NT2/D1 (cell line): ENCODE data around the gene CMTM4.

ENCODE experiments used
- DNase-seq: peaks from one replicate; pipeline ENCODE4 v3.0.0-alpha.2; 2011; ENCODE audit warnings: low read depth, low spot score
- H3K27me3 ChIP-seq: 2 replicates; pipeline ENCODE4 v1.6.0; 2011; ENCODE audit warnings: mild to moderate bottlenecking; ENCODE audit not compliant: insufficient read length, insufficient read depth
- H3K36me3 ChIP-seq: 2 replicates; pipeline ENCODE4 v1.6.1; 2011; ENCODE audit warnings: mild to moderate bottlenecking, low read length, mixed read lengths; ENCODE audit not compliant: insufficient read depth, insufficient read length
- H3K4me1 ChIP-seq: 2 replicates; pipeline ENCODE4 v1.5.1; 2011; ENCODE audit not compliant: insufficient read depth, insufficient read length
- H3K4me3 ChIP-seq: 2 replicates; pipeline ENCODE4 v1.5.1; 2011; ENCODE audit warnings: low read depth; ENCODE audit not compliant: insufficient read length
- H3K9ac ChIP-seq: 2 replicates; pipeline ENCODE4 v1.6.0; 2011; ENCODE audit warnings: low read depth; ENCODE audit not compliant: insufficient read length
- H3K9me3 ChIP-seq: 2 replicates; pipeline ENCODE4 v1.5.1; 2011; ENCODE audit warnings: mild to moderate bottlenecking, low read length; ENCODE audit not compliant: insufficient read depth
- SUZ12 ChIP-seq: IDR thresholded peaks from 2 replicates; pipeline ENCODE4 v1.6.1; 2011; ENCODE audit not compliant: insufficient read length, insufficient read depth; ENCODE audit errors: extremely low read depth
- YY1 ChIP-seq: IDR thresholded peaks from 2 replicates; pipeline ENCODE4 v1.6.1; 2011; ENCODE audit not compliant: insufficient read length, insufficient read depth
- ZNF274 ChIP-seq: IDR thresholded peaks from 2 replicates; pipeline ENCODE4 v1.6.1; 2011; ENCODE audit warnings: mild to moderate bottlenecking, low read depth, low read length

The CMTM4 gene

GRCh38 chr16:66714654-66715307 is 18.2 kb upstream of the CMTM4 start:
- Histone ChIP-seq H3K9ac (no peak overlapping the region), H3K27me3 (no peaks in the 10 kb centered on the region), H3K9me3 (no peaks in the 10 kb centered on the region; the same call in 1 of the 2 replicates), H3K4me1 (no peaks in the 10 kb centered on the region), H3K4me3 (no peak overlapping the region), H3K36me3 (peaks cover 7% of the 10 kb centered on the region)
- TF ChIP-seq ZNF274, result no peak
- TF ChIP-seq SUZ12, result no peak
- TF ChIP-seq YY1, result no peak
- no peak for DNase-seq

- Histone ChIP-seq H3K36me3 (peaks cover under 1% of the 10 kb centered on the region), H3K4me1 (no peaks in the 10 kb centered on the region), H3K4me3 (no peak overlapping the region), H3K9ac (no peak overlapping the region), H3K9me3 (no peaks in the 10 kb centered on the region; the same call in 1 of the 2 replicates), H3K27me3 (no peaks in the 10 kb centered on the region)
- no peak for DNase-seq
- no peak for TF ChIP-seq YY1
- TF ChIP-seq ZNF274, result no peak
- no peak for TF ChIP-seq SUZ12
These were observed 17.5 kb upstream of the CMTM4 start for GRCh38 chr16:66714062-66714461.

GRCh38 chr16:66713076-66713475 is 16.5 kb upstream of the CMTM4 start:
- TF ChIP-seq ZNF274, result no peak
- TF ChIP-seq YY1, result no peak
- no peak for TF ChIP-seq SUZ12
- no peak overlapping the region for H3K4me3 ChIP-seq

GRCh38 chr16:66712512-66712911 is 16.0 kb upstream of the CMTM4 start:
- no peak for DNase-seq
- H3K27me3 ChIP-seq, result no peaks in the 10 kb centered on the region
- H3K4me3 ChIP-seq, result no peak overlapping the region
- H3K36me3 ChIP-seq, result no peaks in the 10 kb centered on the region
- TF ChIP-seq SUZ12, result no peak
- no peak for TF ChIP-seq YY1
- TF ChIP-seq ZNF274, result no peak
- H3K4me1 ChIP-seq, result no peaks in the 10 kb centered on the region
- no peak overlapping the region for H3K9ac ChIP-seq
- no peaks in the 10 kb centered on the region; the same call in 1 of the 2 replicates for H3K9me3 ChIP-seq

More at GRCh38 chr16:66713076-66713475, 16.5 kb upstream of the CMTM4 start:
- no peaks in the 10 kb centered on the region; the same call in 1 of the 2 replicates for H3K9me3 ChIP-seq
- no peaks in the 10 kb centered on the region for H3K36me3 ChIP-seq
- no peaks in the 10 kb centered on the region for H3K4me1 ChIP-seq
- no peak overlapping the region for H3K9ac ChIP-seq
- DNase-seq, result no peak
- H3K27me3 ChIP-seq, result no peaks in the 10 kb centered on the region

GRCh38 chr16:66711581-66711980 is 15.0 kb upstream of the CMTM4 start:
- Histone ChIP-seq H3K9me3 (no peaks in the 10 kb centered on the region; the same call in 1 of the 2 replicates), H3K4me1 (no peaks in the 10 kb centered on the region), H3K9ac (no peak overlapping the region), H3K36me3 (no peaks in the 10 kb centered on the region), H3K4me3 (no peak overlapping the region), H3K27me3 (no peaks in the 10 kb centered on the region)
- DNase-seq, result no peak
- no peak for TF ChIP-seq SUZ12
- TF ChIP-seq ZNF274, result no peak
- TF ChIP-seq YY1, result no peak

GRCh38 chr16:66706506-66706880 is 9.9 kb upstream of the CMTM4 start:
- TF ChIP-seq ZNF274 (no peak), YY1 (no peak), SUZ12 (no peak)
- H3K4me1 ChIP-seq, result peaks cover 3% of the 10 kb centered on the region
- H3K27me3 ChIP-seq, result no peaks in the 10 kb centered on the region
- H3K9ac ChIP-seq, result peak overlapping the region; percentile 26
- no peaks in the 10 kb centered on the region for H3K36me3 ChIP-seq
- no peaks in the 10 kb centered on the region; the same call in 1 of the 2 replicates for H3K9me3 ChIP-seq
- no peak overlapping the region for H3K4me3 ChIP-seq
- no peak for DNase-seq

GRCh38 chr16:66705790-66706505 is 9.4 kb upstream of the CMTM4 start:
- no peak for DNase-seq
- H3K4me3 ChIP-seq, result no peak overlapping the region
- no peak overlapping the region for H3K9ac ChIP-seq
- TF ChIP-seq YY1 (no peak), ZNF274 (no peak), SUZ12 (no peak)
- H3K4me1 ChIP-seq, result peaks cover 3% of the 10 kb centered on the region
- H3K36me3 ChIP-seq, result no peaks in the 10 kb centered on the region
- no peaks in the 10 kb centered on the region for H3K9me3 ChIP-seq
- no peaks in the 10 kb centered on the region for H3K27me3 ChIP-seq
